SK-N-SH (cell line): Measurements from ENCODE around the gene ATXN7L3. TPM values are rescaled to one million over a fixed set of nuclear protein-coding genes. Genes with fewer than 3 reads are reported as not detected.
A peak's percentile ranks its signal among the peaks of the same experiment; 100 is the strongest.

Experiments used
- CTCF ChIA-PET: fragments of 300-600, 350-600 bp; formaldehyde crosslinking; extraction: SDS; loops from one replicate; lab custom pipeline; 2021; lab: Yijun Ruan, JAX
- POLR2A ChIA-PET: fragments of 350-600 bp; sonication (Branson Sonifier 250); formaldehyde crosslinking; extraction: SDS; loops from one replicate; lab custom pipeline; 2020; ENCODE audit warnings: antibody characterized with exemption, inconsistent platforms; lab: Yijun Ruan, JAX
- DNase-seq: peaks from one replicate; pipeline ENCODE4 v3.0.0; 2012
- H2AFZ ChIP-seq: fragments of 200-600 bp; sonication (generic); 2 replicates; pipeline ENCODE4 v1.8.1; 2016; ENCODE audit warnings: antibody characterized with exemption, mild to moderate bottlenecking, low read depth
- H3F3A ChIP-seq: fragments of 200-600 bp; sonication (generic); replicated peaks from 2 replicates; pipeline ENCODE3; 2016; ENCODE audit warnings: antibody characterized with exemption, mild to moderate bottlenecking; ENCODE audit not compliant: insufficient read depth
- H3K27ac ChIP-seq, 2 experiments: fragments of 200-500 bp in 1 of 2; fragments of 200-600 bp in 1 of 2; sonication (Bioruptor generic) in 1 of 2; sonication (generic), shearing (Covaris generic) in 1 of 2; 2 replicates each; pipeline versions ENCODE4 v1.5.1 to v1.6.1; 2014 to 2016; ENCODE audit warnings: low read depth in 2 of 2, inconsistent platforms in 1 of 2, low read length in 1 of 2, mild to moderate bottlenecking in 1 of 2, mixed read lengths in 1 of 2
- H3K27me3 ChIP-seq: fragments of 200-600 bp; sonication (generic), shearing (Covaris generic); 2 replicates; pipeline ENCODE4 v1.6.1; 2016; ENCODE audit warnings: mixed run types; ENCODE audit not compliant: insufficient read depth
- H3K36me3 ChIP-seq, 2 experiments: fragments of 200-500 bp in 1 of 2; fragments of 200-600 bp in 1 of 2; sonication (Bioruptor generic) in 1 of 2; sonication (generic) in 1 of 2; replicated peaks in 1 of 2; 2 replicates each; pipeline versions ENCODE3 to v1.5.1; 2014 to 2016; ENCODE audit warnings: low read length in 1 of 2, mild to moderate bottlenecking in 1 of 2; ENCODE audit not compliant: insufficient read depth in 2 of 2, control insufficient read depth in 1 of 2
- H3K4me1 ChIP-seq, 2 experiments: fragments of 200-500 bp in 1 of 2; fragments of 200-600 bp in 1 of 2; sonication (Bioruptor generic) in 1 of 2; sonication (generic), shearing (Covaris generic) in 1 of 2; 2 replicates each; pipeline versions ENCODE4 v1.5.1 to v1.6.1; 2014 to 2016; ENCODE audit warnings: low read depth in 1 of 2, low read length in 1 of 2, mixed run types in 1 of 2; ENCODE audit not compliant: insufficient read depth in 2 of 2, control insufficient read depth in 1 of 2
- H3K4me2 ChIP-seq: fragments of 200-600 bp; sonication (generic), shearing (Covaris generic); 2 replicates; pipeline ENCODE4 v1.6.1; 2017; ENCODE audit warnings: mixed run types
- H3K4me3 ChIP-seq, 2 experiments: fragments of 200-500 bp in 1 of 2; fragments of 200-600 bp in 1 of 2; sonication (Bioruptor generic) in 1 of 2; sonication (generic), shearing (Covaris generic) in 1 of 2; 2 replicates each; pipeline versions ENCODE4 v1.5.1 to v1.8.1; 2014 to 2016; ENCODE audit warnings: low read depth in 2 of 2, inconsistent platforms in 1 of 2, low read length in 1 of 2, mild to moderate bottlenecking in 1 of 2, mixed read lengths in 1 of 2, moderate library complexity in 1 of 2
- H3K79me2 ChIP-seq: fragments of 200-600 bp; sonication (generic); 2 replicates; pipeline ENCODE4 v1.8.1; 2017; ENCODE audit warnings: mild to moderate bottlenecking; ENCODE audit not compliant: insufficient read depth
- H3K9ac ChIP-seq: fragments of 200-600 bp; sonication (generic); 2 replicates; pipeline ENCODE4 v1.6.1; 2017; ENCODE audit warnings: mixed run types
- H3K9me2 ChIP-seq: fragments of 200-600 bp; sonication (generic); 2 replicates; pipeline ENCODE4 v1.6.1; 2017; ENCODE audit warnings: mixed run types
- H3K9me3 ChIP-seq: fragments of 200-600 bp; sonication (generic); 2 replicates; pipeline ENCODE4 v1.6.1; 2017; ENCODE audit warnings: mixed run types, mild to moderate bottlenecking, moderate library complexity
- H4K20me1 ChIP-seq: fragments of 200-600 bp; sonication (generic); 2 replicates; pipeline ENCODE4 v1.6.1; 2017; ENCODE audit warnings: mild to moderate bottlenecking, mixed run types; ENCODE audit not compliant: insufficient read depth
- ELF1 ChIP-seq: IDR thresholded peaks from 2 replicates; pipeline ENCODE4 v1.4.0; 2012
- EP300 ChIP-seq, 2 experiments: IDR thresholded peaks; 2 replicates each; pipeline versions ENCODE4 v1.4.0 to v1.6.1; 2012; ENCODE audit warnings: borderline replicate concordance in 1 of 2, low read depth in 1 of 2, low read length in 1 of 2
- MXI1 ChIP-seq: IDR thresholded peaks from 2 replicates; pipeline ENCODE4 v1.6.1; 2012; ENCODE audit warnings: mild to moderate bottlenecking, low read depth, low read length, improper control_type of control experiment
- NRF1 ChIP-seq: IDR thresholded peaks from 2 replicates; pipeline ENCODE4 v1.6.1; 2012; ENCODE audit warnings: low read depth, mild to moderate bottlenecking, low read length
- PBX3 ChIP-seq: IDR thresholded peaks from 2 replicates; pipeline ENCODE4; 2012
- POLR2AphosphoS5 ChIP-seq: IDR thresholded peaks from 2 replicates; pipeline ENCODE4 v1.6.1; 2012; ENCODE audit warnings: low read depth, low read length
- RCOR1 ChIP-seq: fragments of 150-350 bp; IDR thresholded peaks from 2 replicates; pipeline ENCODE4 v1.6.1; 2017; ENCODE audit warnings: antibody characterized with exemption, low read length
- SIN3A ChIP-seq: IDR thresholded peaks from 2 replicates; pipeline ENCODE4 v1.6.1; 2012; ENCODE audit warnings: low read depth, mild to moderate bottlenecking, low read length, moderate library complexity, borderline replicate concordance
- SMC3 ChIP-seq: IDR thresholded peaks from 2 replicates; pipeline ENCODE4 v1.6.1; 2012; ENCODE audit warnings: low read depth, low read length, improper control_type of control experiment
- TAF1 ChIP-seq: IDR thresholded peaks from 2 replicates; pipeline ENCODE4 v1.6.1; 2012; ENCODE audit warnings: low read depth, mild to moderate bottlenecking, low read length, moderate library complexity, borderline replicate concordance
- YY1 ChIP-seq: IDR thresholded peaks from 2 replicates; pipeline ENCODE4 v1.4.0; 2012; ENCODE audit warnings: low read depth, mild to moderate bottlenecking
- WGBS: methylation state at CpG from one replicate; pipeline ENCODE4 v1.1.6; 2017; ENCODE audit warnings: low lambda C conversion rate; 5-methylcytosine and 5-hydroxymethylcytosine counted together
- polyA plus RNA-seq, 3 experiments: library from polyadenylated mRNA; depleted of rRNA; stranded (reverse); fragments of >200 nt; gene quantifications; 2 replicates each; pipeline ENCODE4 v1.2.3, GENCODE V29; 2012
- TF ChIP-seq, protein P1 (sequence below): IDR thresholded peaks from 2 replicates; pipeline ENCODE4 v1.4.0; 2012; ENCODE audit warnings: low read depth
- TF ChIP-seq, protein P2 (sequence below): fragments of 200-600 bp; sonication (generic); IDR thresholded peaks from 2 replicates; pipeline ENCODE4 v1.6.1; 2017; ENCODE audit warnings: antibody characterized with exemption, mild to moderate bottlenecking, moderate library complexity
- TF ChIP-seq, protein P3 (sequence below): IDR thresholded peaks from 2 replicates; pipeline ENCODE4 v1.4.0; 2012; ENCODE audit warnings: low read depth, borderline replicate concordance

The ATXN7L3 gene
- polyA plus RNA-seq, 1 of the 3 experiments (the other 2 are of a cell fraction): 47.7 TPM

- ChIA-PET CTCF (interaction anchor here (0.9 to 5.7 kb wide), 14 partner anchors 10 to 130 kb away, joined by 3 to 61 read pairs (median 8); partner anchors contain the start of genes ATXN7L3, GRN, RUNDC3A and SLC25A39), POLR2A (interaction anchor here (0.6 to 3.5 kb wide), 8 partner anchors 16 to 111 kb away, joined by 3 to 34 read pairs (median 4); partner anchors contain the start of genes RUNDC3A and SLC25A39)
- Histone ChIP-seq H3K9me2 (no peaks in the 10 kb centered on the region), H2AFZ (no peak overlapping the region), H3K27ac (peak overlapping the region; percentile 87 to 97), H3K36me3 (peaks cover 19% of the 10 kb centered on the region in 2 experiments), H3K4me2 (peak overlapping the region; percentile 95), H3F3A (peaks cover 37% of the 10 kb centered on the region), H4K20me1 (peaks cover 18% of the 10 kb centered on the region), H3K9me3 (no peaks in the 10 kb centered on the region), H3K79me2 (peaks cover 47% of the 10 kb centered on the region), H3K4me1 (peaks cover 25 to 30% of the 10 kb centered on the region in 2 experiments), H3K9ac (peak overlapping the region; percentile 97), H3K4me3 (peak overlapping the region; percentile 91 to 93), H3K27me3 (no peaks in the 10 kb centered on the region)
- 2% methylated on average over 44 of the region's 108 CpGs for WGBS
- DNase-seq: peak; percentile 71
- TF ChIP-seq PBX3 (0 out of 2 replicates have a peak, but pooled peaks have one; percentile 1), YY1 (0 out of 2 replicates have a peak, but pooled peaks have one; percentile 46), TAF1 (peak; percentile 25; the same call in 1 of the 2 replicates), NRF1 (no peak)
- TF ChIP-seq, protein P1, sequence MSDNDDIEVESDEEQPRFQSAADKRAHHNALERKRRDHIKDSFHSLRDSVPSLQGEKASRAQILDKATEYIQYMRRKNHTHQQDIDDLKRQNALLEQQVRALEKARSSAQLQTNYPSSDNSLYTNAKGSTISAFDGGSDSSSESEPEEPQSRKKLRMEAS: 0 out of 2 replicates have a peak, but pooled peaks have one; percentile 10
These were observed 20.8 kb upstream of the ATXN7L3 start for GRCh38 chr17:44220213-44221083.

DNA sequence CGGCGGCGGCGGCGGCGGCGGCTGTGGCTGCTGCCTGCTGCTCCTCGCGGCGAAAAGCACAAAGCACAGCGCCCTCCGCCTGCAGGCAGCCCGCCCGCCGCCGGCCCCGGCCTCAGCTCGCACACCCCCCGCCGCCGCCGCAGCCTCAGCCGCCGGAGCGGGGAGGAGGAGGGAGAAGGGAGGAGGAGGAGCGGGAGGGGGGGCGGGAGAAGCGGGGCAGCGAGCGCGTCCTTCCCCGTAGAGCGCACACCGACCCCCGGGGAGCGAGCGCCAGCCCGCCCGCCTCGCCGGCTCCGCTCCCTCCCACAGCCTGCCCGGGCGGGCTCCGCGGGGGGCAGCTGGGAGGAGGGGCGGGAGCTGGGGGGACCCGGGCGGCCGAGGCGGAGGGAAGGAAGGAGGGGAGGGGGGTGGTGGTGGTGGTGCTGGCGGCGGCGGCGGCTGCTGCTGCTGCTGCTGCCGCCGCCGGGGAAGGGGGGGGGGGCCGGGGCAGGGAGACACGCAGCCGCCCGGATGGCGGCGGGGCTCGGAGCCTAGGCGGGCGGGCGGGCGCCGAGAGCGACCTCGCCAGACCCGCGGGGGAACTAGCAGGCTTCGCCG is 20.0 kb upstream of the ATXN7L3 start, which contains the start of gene UBTF:
Gene UBTF (minus strand): TSS at position 60 of the 597 bp plus-strand sequence. CDS start 1,446 bp downstream, outside the sequence.
- Histone ChIP-seq H3K27me3 (no peaks in the 10 kb centered on the region), H3K27ac (peak within 1 kb of the TSS; percentile 84 to 97), H3F3A (peaks cover 38% of the 10 kb centered on the region), H4K20me1 (peaks cover 22% of the 10 kb centered on the region), H3K9me3 (no peaks in the 10 kb centered on the region), H2AFZ (no peak within 1 kb of the TSS), H3K9ac (peak within 1 kb of the TSS; percentile 97), H3K4me1 (peaks cover 25 to 30% of the 10 kb centered on the region in 2 experiments)
- WGBS: 3% methylated on average over 13 of the region's 76 CpGs
- POLR2A ChIA-PET: interaction anchor here (0.6 to 2.9 kb wide), 6 partner anchors 16 to 111 kb away, joined by 3 to 14 read pairs (median 4); partner anchors contain the start of genes ATXN7L3 and RUNDC3A
- DNase-seq: peak; percentile 81
- TF ChIP-seq, protein P2, sequence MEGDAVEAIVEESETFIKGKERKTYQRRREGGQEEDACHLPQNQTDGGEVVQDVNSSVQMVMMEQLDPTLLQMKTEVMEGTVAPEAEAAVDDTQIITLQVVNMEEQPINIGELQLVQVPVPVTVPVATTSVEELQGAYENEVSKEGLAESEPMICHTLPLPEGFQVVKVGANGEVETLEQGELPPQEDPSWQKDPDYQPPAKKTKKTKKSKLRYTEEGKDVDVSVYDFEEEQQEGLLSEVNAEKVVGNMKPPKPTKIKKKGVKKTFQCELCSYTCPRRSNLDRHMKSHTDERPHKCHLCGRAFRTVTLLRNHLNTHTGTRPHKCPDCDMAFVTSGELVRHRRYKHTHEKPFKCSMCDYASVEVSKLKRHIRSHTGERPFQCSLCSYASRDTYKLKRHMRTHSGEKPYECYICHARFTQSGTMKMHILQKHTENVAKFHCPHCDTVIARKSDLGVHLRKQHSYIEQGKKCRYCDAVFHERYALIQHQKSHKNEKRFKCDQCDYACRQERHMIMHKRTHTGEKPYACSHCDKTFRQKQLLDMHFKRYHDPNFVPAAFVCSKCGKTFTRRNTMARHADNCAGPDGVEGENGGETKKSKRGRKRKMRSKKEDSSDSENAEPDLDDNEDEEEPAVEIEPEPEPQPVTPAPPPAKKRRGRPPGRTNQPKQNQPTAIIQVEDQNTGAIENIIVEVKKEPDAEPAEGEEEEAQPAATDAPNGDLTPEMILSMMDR: no peak
- no peak for TF ChIP-seq MXI1
- TF ChIP-seq EP300 (IDR thresholded peaks at IDR 0.05; ENCODE audit: borderline replicate concordance in 1 of 2, low read depth in 1 of 2, low read length in 1 of 2): 0 out of 4 replicates have a peak, but pooled peaks of 1 of the 2 experiments have one; percentile 6
- no peak for TF ChIP-seq SIN3A
- TF ChIP-seq POLR2AphosphoS5: peak; percentile 19; the same call in 1 of the 2 replicates
- TF ChIP-seq SMC3: no peak
- TF ChIP-seq RCOR1: no peak
- no peak for TF ChIP-seq ELF1
- no peak; the same call in 1 of the 2 replicates for TF ChIP-seq TAF1
- TF ChIP-seq PBX3: 0 out of 2 replicates have a peak, but pooled peaks have one; percentile 13
- TF ChIP-seq YY1: no peak
- TF ChIP-seq, protein P3, sequence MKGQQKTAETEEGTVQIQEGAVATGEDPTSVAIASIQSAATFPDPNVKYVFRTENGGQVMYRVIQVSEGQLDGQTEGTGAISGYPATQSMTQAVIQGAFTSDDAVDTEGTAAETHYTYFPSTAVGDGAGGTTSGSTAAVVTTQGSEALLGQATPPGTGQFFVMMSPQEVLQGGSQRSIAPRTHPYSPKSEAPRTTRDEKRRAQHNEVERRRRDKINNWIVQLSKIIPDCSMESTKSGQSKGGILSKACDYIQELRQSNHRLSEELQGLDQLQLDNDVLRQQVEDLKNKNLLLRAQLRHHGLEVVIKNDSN: no peak
- TF ChIP-seq, all 33 proteins: peak for 3
- Histone ChIP-seq H3K36me3 (peaks cover 26% of the 10 kb centered on the region in 2 experiments), H3K4me3 (peak within 1 kb of the TSS; percentile 91 to 93), H3K9me2 (no peaks in the 10 kb centered on the region), H3K79me2 (peaks cover 53% of the 10 kb centered on the region), H3K4me2 (peak within 1 kb of the TSS; percentile 95)
- CTCF ChIA-PET: interaction anchor here (0.9 to 5.7 kb wide), 11 partner anchors 10 to 131 kb away, joined by 3 to 61 read pairs (median 4); partner anchors contain the start of genes ATXN7L3, GRN and RUNDC3A
